Measurements from ENCODE around the gene ETV3. TPM values are rescaled to one million over a fixed set of nuclear protein-coding genes. Genes with fewer than 3 reads are reported as not detected.
"Not testable (repeated sequence)": the region's sequence is repeated elsewhere in the genome, so short reads cannot be mapped to it uniquely, and the experiment has no call there.

ETV3 gene
- total RNA-seq = 10 to 100 TPM; 47.7 to 47.9 TPM

DNA sequence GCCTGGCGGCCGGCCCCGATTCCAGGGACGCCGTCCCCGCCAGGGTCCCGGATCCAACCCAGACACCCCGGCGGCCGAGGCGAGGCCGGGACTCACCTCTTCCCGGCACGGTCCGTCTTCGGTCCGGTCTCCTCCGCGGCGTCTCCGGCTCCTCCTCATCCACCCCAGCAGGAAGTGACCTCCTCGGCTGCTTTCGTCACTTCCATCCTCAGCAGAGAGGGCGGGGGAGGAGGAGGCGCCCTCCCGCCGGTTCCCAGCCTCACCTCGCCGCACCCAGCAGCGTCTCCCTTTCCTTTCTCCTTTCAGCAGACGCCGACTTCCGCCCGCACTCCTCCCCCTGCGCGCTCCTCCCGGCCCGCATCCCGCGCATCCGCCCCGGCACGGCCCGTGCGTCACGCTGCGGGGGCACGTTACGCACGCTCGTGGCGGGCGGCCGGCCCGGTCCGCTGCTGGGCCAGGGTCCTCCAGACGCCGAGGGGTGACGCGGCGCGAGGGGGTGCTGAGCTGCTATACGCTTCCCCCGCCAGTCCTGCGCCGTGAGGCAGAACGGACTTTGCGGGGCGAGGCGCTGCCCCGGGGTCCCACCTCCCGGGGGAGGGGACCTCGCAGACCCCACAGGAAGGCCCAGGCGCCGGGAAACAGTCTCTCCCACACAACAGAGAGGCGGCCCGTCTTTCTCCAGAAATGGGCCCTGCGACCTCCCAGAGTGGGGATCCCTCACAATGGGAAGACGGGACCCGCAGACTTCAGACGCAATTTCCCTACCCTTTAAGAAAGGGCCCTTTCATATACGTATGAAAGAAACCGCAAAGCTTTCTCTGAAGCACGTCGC lies at the start of gene ETV3:
Gene ETV3 (minus strand): TSS at position 176 of the 832 bp plus-strand sequence. CDS start 2,043 bp downstream, outside the sequence.
- TF ChIP-seq, protein P1, sequence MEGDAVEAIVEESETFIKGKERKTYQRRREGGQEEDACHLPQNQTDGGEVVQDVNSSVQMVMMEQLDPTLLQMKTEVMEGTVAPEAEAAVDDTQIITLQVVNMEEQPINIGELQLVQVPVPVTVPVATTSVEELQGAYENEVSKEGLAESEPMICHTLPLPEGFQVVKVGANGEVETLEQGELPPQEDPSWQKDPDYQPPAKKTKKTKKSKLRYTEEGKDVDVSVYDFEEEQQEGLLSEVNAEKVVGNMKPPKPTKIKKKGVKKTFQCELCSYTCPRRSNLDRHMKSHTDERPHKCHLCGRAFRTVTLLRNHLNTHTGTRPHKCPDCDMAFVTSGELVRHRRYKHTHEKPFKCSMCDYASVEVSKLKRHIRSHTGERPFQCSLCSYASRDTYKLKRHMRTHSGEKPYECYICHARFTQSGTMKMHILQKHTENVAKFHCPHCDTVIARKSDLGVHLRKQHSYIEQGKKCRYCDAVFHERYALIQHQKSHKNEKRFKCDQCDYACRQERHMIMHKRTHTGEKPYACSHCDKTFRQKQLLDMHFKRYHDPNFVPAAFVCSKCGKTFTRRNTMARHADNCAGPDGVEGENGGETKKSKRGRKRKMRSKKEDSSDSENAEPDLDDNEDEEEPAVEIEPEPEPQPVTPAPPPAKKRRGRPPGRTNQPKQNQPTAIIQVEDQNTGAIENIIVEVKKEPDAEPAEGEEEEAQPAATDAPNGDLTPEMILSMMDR (IDR thresholded peaks at IDR 0.05) = no peak
- Mint-ChIP-seq H3K27me3 (no peaks in the 10 kb centered on the region), H3K36me3 (ENCODE audit: low read depth) (peaks cover 40% of the 10 kb centered on the region), H3K27ac (peak within 1 kb of the TSS; percentile 90), H3K4me1 (ENCODE audit: low read depth) (peaks cover 65% of the 10 kb centered on the region), H3K4me3 (peak within 1 kb of the TSS; percentile 95), H3K9me3 (no peaks in the 10 kb centered on the region)
- ChIA-PET POLR2A (interaction anchor here (0.6 to 1.5 kb wide), 6 partner anchors 9 to 297 kb away, joined by 3 to 5 read pairs (median 4); no protein-coding TSS in a partner anchor), CTCF (interaction anchor here (1.2 to 10.9 kb wide), 4 partner anchors 16 to 48 kb away, joined by 3 to 99 read pairs (median 8); no protein-coding TSS in a partner anchor)
- ATAC-seq (peak; percentile 83), DNase-seq (peak; percentile 92)
- intact Hi-C loops (cut with micrococcal nuclease) = no loop called here

DNA sequence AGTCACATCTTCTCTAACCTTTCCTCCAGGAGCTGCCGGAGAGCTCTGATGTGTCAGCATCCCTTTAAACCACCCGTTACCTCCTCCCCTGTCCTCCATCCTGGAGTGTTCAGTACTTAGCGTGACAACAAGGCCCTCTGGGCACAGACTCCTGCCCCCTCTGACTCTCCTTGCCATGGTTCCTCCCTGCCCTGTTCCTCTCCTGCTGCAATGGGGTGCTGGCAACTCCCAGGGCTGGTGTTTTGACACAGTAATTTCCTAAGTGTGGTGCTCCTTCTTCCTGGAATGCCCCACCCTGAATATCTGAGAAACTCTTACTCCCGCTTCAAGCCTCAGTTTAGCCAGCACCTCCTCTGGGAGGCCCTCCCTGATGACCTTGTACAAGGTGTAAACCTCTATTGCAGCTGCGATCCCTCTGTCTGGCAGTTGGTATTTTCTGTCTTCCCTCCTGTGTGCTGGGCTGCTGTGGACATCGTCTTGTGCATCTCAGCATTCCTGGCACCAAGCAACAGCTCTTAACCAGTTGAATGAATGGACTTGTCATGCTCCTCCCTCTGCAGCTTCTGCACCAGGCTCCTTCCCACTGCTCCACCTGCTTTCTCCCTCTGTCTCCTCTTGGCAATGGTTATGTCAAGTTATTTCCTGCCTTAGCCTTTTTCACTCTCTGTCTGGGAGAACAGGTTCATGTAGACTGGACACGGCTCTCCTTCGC lies 48.2 kb upstream of the ETV3 start:
- no peak for ATAC-seq
- Mint-ChIP-seq H3K4me3 (no peak overlapping the region), H3K4me1 (ENCODE audit: low read depth) (no peaks in the 10 kb centered on the region), H3K27me3 (peaks cover 1% of the 10 kb centered on the region), H3K36me3 (ENCODE audit: low read depth) (no peaks in the 10 kb centered on the region), H3K27ac (no peak overlapping the region), H3K9me3 (no peaks in the 10 kb centered on the region)
- POLR2A ChIA-PET = no interaction called here
- TF ChIP-seq, protein P1 (IDR thresholded peaks at IDR 0.05) = no peak
- no peak for DNase-seq
- intact Hi-C loops (cut with micrococcal nuclease) = no loop called here
- CTCF ChIA-PET = interaction anchor here (1.4 to 1.5 kb wide), 4 partner anchors 10 to 319 kb away, joined by 3 to 7 read pairs (median 6); no protein-coding TSS in a partner anchor

DNA sequence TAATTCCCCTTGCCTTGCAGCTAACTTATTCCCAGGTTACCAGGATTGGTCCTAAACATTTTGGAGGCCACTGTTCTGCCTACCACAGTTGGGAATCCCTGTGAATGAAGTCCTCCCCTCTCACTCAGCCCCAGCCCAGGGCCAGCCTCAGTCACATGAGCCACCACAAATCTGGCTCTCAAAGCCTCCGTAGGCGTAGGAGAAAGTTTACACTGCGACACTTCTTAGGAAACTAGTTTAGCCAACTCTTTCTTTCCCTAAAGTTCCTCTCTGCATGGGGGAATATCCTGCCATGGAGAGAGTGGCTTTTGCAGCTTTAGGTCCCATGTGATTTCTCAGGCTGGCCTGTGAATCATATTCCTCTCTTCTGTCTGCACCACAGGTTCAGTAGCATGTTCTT lies 45.7 kb upstream of the ETV3 start:
- TF ChIP-seq, protein P1 (IDR thresholded peaks at IDR 0.05) = no peak
- no peaks in the 10 kb centered on the region for H3K9me3 Mint-ChIP-seq
- POLR2A ChIA-PET = no interaction called here
- no peak overlapping the region for H3K4me3 Mint-ChIP-seq
- ATAC-seq (no peak), DNase-seq (no peak)
- H3K36me3 Mint-ChIP-seq (ENCODE audit: low read depth) = no peaks in the 10 kb centered on the region
- H3K27me3 Mint-ChIP-seq = peaks cover 1% of the 10 kb centered on the region
- intact Hi-C loops (cut with micrococcal nuclease) = no loop called here
- CTCF ChIA-PET = interaction anchor here (0.9 to 1.4 kb wide), 2 partner anchors 9 to 12 kb away, joined by 3 to 4 read pairs; no protein-coding TSS in a partner anchor
- no peak overlapping the region for H3K27ac Mint-ChIP-seq
- H3K4me1 Mint-ChIP-seq (ENCODE audit: low read depth) = no peaks in the 10 kb centered on the region

DNA sequence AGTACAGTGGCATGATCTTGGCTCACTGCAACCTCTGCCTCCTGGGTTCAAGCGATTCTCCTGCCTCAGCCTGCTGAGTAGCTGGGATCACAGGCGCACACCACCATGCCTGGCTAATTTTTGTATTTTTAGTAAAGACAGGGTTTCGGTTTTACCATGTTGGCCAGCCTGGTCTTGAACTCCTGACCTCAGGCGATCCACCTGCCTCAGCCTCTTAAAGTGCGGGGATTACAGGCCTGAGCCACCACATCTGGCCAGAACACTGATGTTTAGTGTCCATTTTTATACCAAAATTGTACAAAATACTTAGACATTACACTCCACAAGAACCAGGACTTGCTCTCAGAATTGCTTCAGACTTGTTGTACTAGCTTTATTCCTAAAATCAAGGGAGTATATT lies 44.2 kb upstream of the ETV3 start:
- POLR2A ChIA-PET; intact Hi-C loops (cut with micrococcal nuclease); H3K4me1 Mint-ChIP-seq (ENCODE audit: low read depth); DNase-seq; H3K4me3 Mint-ChIP-seq; H3K27ac Mint-ChIP-seq; H3K9me3 Mint-ChIP-seq; H3K36me3 Mint-ChIP-seq (ENCODE audit: low read depth); ATAC-seq; H3K27me3 Mint-ChIP-seq: not testable (repeated sequence)
- CTCF ChIA-PET = interaction anchor here (1.0 to 2.9 kb wide), 4 partner anchors 9 to 92 kb away, joined by 3 to 12 read pairs (median 4); no protein-coding TSS in a partner anchor

DNA sequence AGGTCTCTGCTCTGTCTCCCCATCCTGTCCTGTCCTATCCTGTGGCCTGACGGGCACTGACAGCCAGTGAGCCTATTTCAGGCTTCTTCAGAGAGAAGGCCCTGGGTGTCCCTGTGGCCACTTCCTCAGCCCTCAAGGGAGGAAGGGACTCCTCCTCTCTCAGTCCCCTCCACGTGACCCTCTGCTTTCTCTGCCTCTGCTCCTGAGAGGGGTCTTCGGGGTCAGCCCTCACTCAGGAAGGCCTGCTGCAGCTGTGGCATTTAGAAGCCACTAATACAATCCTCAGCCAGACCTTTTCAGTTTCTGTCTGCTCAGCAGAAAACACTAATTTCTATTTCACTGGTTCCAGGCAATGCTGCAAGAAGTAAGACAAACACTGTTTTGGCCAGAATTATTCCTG lies 43.6 kb upstream of the ETV3 start:
- TF ChIP-seq, protein P1 (IDR thresholded peaks at IDR 0.05) = no peak

More for the DNA sequence above, 43.6 kb upstream of the ETV3 start:
- POLR2A ChIA-PET = no interaction called here
- no peaks in the 10 kb centered on the region for H3K4me1 Mint-ChIP-seq (ENCODE audit: low read depth)
- H3K27ac Mint-ChIP-seq = no peak overlapping the region
- CTCF ChIA-PET = interaction anchor here (1.0 to 2.9 kb wide), 2 partner anchors 8 to 10 kb away, joined by 3 to 12 read pairs; no protein-coding TSS in a partner anchor
- intact Hi-C loops (cut with micrococcal nuclease) = no loop called here
- DNase-seq (no peak), ATAC-seq (no peak)
- no peak overlapping the region for H3K4me3 Mint-ChIP-seq
- H3K27me3 Mint-ChIP-seq = peaks cover 7% of the 10 kb centered on the region
- H3K9me3 Mint-ChIP-seq = no peaks in the 10 kb centered on the region
- no peaks in the 10 kb centered on the region for H3K36me3 Mint-ChIP-seq (ENCODE audit: low read depth)
